IPS DF 6.9 (cell line): ENCODE data around the gene JSRP1.

Experiments used
- DNase-seq: peaks from one replicate; pipeline ENCODE4 v3.0.0-alpha.2; 2013; ENCODE audit warnings: low read depth, low spot score
- H3K27ac ChIP-seq: one replicate; pipeline ENCODE4 v1.5.1; 2013; ENCODE audit warnings: low read length, control low read depth
- H3K27me3 ChIP-seq: 2 replicates; pipeline ENCODE4 v1.6.1; 2013; ENCODE audit warnings: mild to moderate bottlenecking, low read length; ENCODE audit not compliant: control insufficient read depth, insufficient read depth
- H3K36me3 ChIP-seq: 2 replicates; pipeline ENCODE4 v1.6.1; 2013; ENCODE audit warnings: low read length; ENCODE audit not compliant: control insufficient read depth, insufficient read depth
- H3K4me1 ChIP-seq: 2 replicates; pipeline ENCODE4 v1.6.1; 2013; ENCODE audit warnings: low read length; ENCODE audit not compliant: control insufficient read depth, insufficient read depth
- H3K4me3 ChIP-seq: 2 replicates; pipeline ENCODE4 v1.5.1; 2013; ENCODE audit warnings: mild to moderate bottlenecking, low read length
- H3K9me3 ChIP-seq: 2 replicates; pipeline ENCODE4 v1.6.1; 2013; ENCODE audit warnings: low read length, inconsistent platforms; ENCODE audit not compliant: control insufficient read depth, insufficient read depth
- WGBS: extraction: QIAGEN DNeasy Blood & Tissue Kit; methylation state at CpG from one replicate; pipeline ENCODE4 v1.1.7; 2013; ENCODE audit warnings: mixed read lengths, missing lambda C conversion rate; ENCODE audit not compliant: insufficient read length, insufficient coverage; 5-methylcytosine and 5-hydroxymethylcytosine counted together

The JSRP1 gene

GRCh38 chr19:2261438-2262172 lies 5.4 kb upstream of the JSRP1 start:
- no peaks in the 10 kb centered on the region for H3K4me1 ChIP-seq
- H3K36me3 ChIP-seq: no peaks in the 10 kb centered on the region
- H3K9me3 ChIP-seq: no peaks in the 10 kb centered on the region
- H3K27ac ChIP-seq: no peak overlapping the region
- no CpG with 5 or more reads among the region's 7 CpGs for WGBS
- no peak for DNase-seq
- no peak overlapping the region for H3K4me3 ChIP-seq
- H3K27me3 ChIP-seq: no peaks in the 10 kb centered on the region

DNA sequence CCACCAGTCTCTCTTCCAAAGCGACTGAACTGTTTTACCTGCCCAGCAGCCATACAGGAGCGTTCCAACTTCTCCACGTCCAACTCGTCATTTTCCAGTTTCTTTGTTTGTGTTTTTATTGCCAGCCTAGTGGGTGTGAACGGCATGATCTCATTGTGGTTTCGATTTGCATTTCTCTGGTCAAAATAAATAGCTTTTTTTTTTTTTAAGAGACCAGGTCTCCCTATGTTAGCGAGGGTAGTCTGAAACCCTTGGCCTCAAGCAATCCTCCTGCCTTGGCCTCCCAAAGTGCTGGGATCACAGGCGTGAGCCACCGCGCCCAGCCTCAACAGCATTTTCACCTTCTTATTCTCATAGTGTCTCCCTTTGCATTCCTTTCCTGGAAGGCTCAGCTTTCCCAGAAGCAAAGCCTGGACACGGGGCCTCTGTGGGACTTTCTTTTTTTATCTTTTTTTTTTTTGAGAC lies 4.2 kb upstream of the JSRP1 start:
- Histone ChIP-seq H3K27me3 (no peaks in the 10 kb centered on the region), H3K27ac (no peak overlapping the region), H3K36me3 (no peaks in the 10 kb centered on the region), H3K4me1 (no peaks in the 10 kb centered on the region), H3K9me3 (no peaks in the 10 kb centered on the region), H3K4me3 (no peak overlapping the region)
- no CpG with 5 or more reads among the region's 11 CpGs for WGBS
- DNase-seq: no peak

DNA sequence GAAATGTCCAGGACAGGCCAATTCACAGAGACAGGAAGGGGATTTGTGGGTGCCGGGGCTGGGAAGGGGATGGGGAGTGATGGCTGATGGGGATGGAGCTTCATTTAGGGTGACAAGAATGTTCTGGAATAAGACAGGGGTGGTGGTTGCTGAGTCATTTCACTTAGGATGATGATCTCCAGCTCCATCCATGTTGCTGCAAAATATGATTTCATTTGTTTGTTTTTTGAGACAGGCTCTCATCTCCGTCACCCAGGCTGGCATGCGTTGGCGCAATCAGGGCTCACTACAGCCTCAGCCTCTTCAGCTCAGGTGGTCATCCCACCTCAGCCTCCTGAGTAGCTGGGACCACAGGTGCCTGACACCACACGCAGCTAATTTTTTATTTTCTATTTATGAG lies 3.1 kb upstream of the JSRP1 start:
- no peak overlapping the region for H3K27ac ChIP-seq
- no peak for DNase-seq

DNA sequence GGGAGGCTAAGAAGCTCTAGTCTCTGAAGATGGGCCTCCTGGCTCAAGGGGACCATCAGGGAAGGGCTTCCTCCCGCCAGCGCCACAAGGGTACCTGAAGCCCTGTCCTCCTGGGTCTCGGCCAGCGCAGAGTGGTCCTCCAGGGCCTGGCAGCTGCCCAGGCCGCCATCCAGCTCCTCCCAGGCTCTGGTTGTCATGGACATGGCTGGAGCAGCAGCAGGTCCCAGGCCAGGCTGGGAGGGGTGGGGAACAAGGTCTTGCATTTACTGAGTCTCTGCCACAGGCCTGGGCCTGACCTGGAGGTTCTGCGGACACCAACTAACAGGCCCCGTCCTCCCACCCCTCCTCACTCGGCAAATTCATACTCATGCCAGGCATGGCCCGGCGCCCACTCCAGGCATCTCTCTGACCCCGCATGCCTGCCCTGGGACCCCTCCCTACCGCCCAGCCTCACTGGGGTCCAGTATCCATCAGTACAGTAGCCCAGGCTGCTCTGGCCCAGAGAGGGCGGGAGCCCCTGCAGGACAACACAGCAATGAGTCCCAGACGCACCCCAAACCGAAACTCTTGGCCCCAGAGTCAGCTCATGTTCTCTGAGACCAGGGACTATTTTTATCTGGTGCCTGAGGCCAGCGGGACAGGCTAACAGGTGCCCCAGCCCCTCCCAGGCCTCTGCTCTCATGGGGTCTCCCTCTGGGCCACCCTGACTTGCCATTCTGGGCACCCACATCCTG lies 938 bp downstream of the JSRP1 start:
- Histone ChIP-seq H3K4me3 (no peak overlapping the region), H3K9me3 (no peaks in the 10 kb centered on the region), H3K36me3 (no peaks in the 10 kb centered on the region), H3K27me3 (peaks cover 29% of the 10 kb centered on the region; the same call in 1 of the 2 replicates), H3K4me1 (peaks cover 11% of the 10 kb centered on the region), H3K27ac (no peak overlapping the region)
- WGBS: no CpG with 5 or more reads among the region's 16 CpGs
- no peak for DNase-seq

More for the DNA sequence above, 3.1 kb upstream of the JSRP1 start:
- H3K27me3 ChIP-seq: peaks cover under 1% of the 10 kb centered on the region; the same call in 1 of the 2 replicates
- H3K4me3 ChIP-seq: no peak overlapping the region
- no peaks in the 10 kb centered on the region for H3K9me3 ChIP-seq
- no peaks in the 10 kb centered on the region for H3K36me3 ChIP-seq
- no CpG with 5 or more reads among the region's 5 CpGs for WGBS
- H3K4me1 ChIP-seq: 0 out of 2 replicates have a peak, but pooled peaks cover under 1% of the 10 kb centered on the region

DNA sequence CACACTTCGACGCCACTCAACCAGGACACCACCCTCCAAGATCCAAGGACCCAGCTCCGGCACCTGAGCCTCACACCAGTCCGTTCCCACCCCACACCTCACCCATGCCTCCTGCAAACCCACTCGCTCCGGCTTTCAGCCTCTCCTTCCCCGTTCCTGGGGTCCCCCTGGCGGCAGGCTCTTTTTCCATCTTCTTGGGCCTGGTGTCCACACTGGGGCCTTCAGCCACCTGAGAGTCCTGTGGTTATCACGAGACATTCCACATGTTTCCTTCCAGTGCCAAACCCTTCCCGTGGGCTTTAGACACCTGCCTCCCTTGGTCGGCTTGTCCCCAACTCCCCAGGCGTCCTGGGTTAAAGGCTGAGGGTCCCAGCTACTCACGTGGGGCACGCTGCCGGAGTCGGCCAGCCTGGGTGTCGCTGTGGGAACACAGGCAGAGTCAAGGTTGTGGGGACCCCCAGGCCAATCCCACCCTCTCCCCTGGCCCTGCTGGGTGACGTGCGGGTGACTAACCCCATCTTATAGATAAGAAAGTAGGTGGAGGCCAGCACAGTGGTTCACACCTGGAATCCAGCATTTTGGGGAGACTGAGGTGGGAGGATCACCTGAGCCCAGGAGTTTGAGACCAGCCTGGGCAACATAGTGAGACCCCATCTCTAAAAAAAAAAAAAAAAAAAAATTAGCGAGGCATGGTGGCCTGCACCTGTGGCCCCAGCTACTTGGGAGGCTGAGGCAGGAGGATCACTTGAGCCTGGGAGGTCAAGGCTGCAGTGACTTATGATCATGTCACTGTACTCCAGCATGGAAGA lies 1.9 kb downstream of the JSRP1 start:
- no CpG with 5 or more reads among the region's 20 CpGs for WGBS
- DNase-seq: no peak
- no peak overlapping the region for H3K27ac ChIP-seq

GRCh38 chr19:2253106-2254063 lies 2.8 kb downstream of the JSRP1 start:
- Histone ChIP-seq H3K27me3 (peaks cover 29% of the 10 kb centered on the region; the same call in 1 of the 2 replicates), H3K4me1 (peaks cover 11% of the 10 kb centered on the region), H3K27ac (no peak overlapping the region), H3K36me3 (no peaks in the 10 kb centered on the region), H3K4me3 (peak overlapping the region; percentile 27; the same call in 1 of the 2 replicates), H3K9me3 (no peaks in the 10 kb centered on the region)
- WGBS: no CpG with 5 or more reads among the region's 77 CpGs
- DNase-seq: no peak

More for the DNA sequence above, 1.9 kb downstream of the JSRP1 start:
- Histone ChIP-seq H3K4me3 (peak overlapping the region; percentile 27; the same call in 1 of the 2 replicates), H3K4me1 (peaks cover 11% of the 10 kb centered on the region), H3K27me3 (peaks cover 29% of the 10 kb centered on the region; the same call in 1 of the 2 replicates), H3K9me3 (no peaks in the 10 kb centered on the region), H3K36me3 (no peaks in the 10 kb centered on the region)

- Histone ChIP-seq H3K27me3 (peaks cover 29% of the 10 kb centered on the region; the same call in 1 of the 2 replicates), H3K4me1 (peaks cover 11% of the 10 kb centered on the region), H3K4me3 (no peak overlapping the region; the same call in 1 of the 2 replicates), H3K36me3 (no peaks in the 10 kb centered on the region), H3K9me3 (no peaks in the 10 kb centered on the region), H3K27ac (no peak overlapping the region)
- DNase-seq: no peak
- no CpG with 5 or more reads among the region's 18 CpGs for WGBS
Observed at GRCh38 chr19:2252797-2253105, 3.5 kb downstream of the JSRP1 start.

GRCh38 chr19:2252055-2252796 lies 4.0 kb downstream of the JSRP1 start:
- peaks cover 29% of the 10 kb centered on the region; the same call in 1 of the 2 replicates for H3K27me3 ChIP-seq
- WGBS: no CpG with 5 or more reads among the region's 74 CpGs
- H3K9me3 ChIP-seq: no peaks in the 10 kb centered on the region
- peaks cover 11% of the 10 kb centered on the region for H3K4me1 ChIP-seq
- no peak overlapping the region for H3K27ac ChIP-seq
- H3K36me3 ChIP-seq: 0 out of 2 replicates have a peak, but pooled peaks cover 4% of the 10 kb centered on the region
- no peak overlapping the region for H3K4me3 ChIP-seq
- DNase-seq: no peak
